SIG-M5 treated with dmso at 0.1 percent for 504 hours (cell line): ENCODE results near the gene FGF3.

ENCODE experiments used
- DNase-seq: peaks from one replicate; lab custom pipeline; 2025; ENCODE audit not compliant: unreplicated experiment; lab: John Stamatoyannopoulos, UW

FGF3 gene

GRCh38 chr11:69825037-69825834 is 6.0 kb upstream of the FGF3 start:
- no peak for DNase-seq

- no peak for DNase-seq
Measured at GRCh38 chr11:69823641-69824265, 4.5 kb upstream of the FGF3 start.

GRCh38 chr11:69822676-69823494 is 3.7 kb upstream of the FGF3 start:
- DNase-seq = no peak

GRCh38 chr11:69821511-69822040 is 2.4 kb upstream of the FGF3 start:
- no peak for DNase-seq

GRCh38 chr11:69820441-69820840 is 1.2 kb upstream of the FGF3 start:
- DNase-seq = no peak

GRCh38 chr11:69819541-69820070 is 390 bp upstream of the FGF3 start:
- no peak for DNase-seq

- no peak for DNase-seq
Measured at GRCh38 chr11:69818231-69818602, 999 bp downstream of the FGF3 start.

- no peak for DNase-seq
Measured at GRCh38 chr11:69817265-69818230, 1.7 kb downstream of the FGF3 start.

GRCh38 chr11:69816671-69817070 is 2.5 kb downstream of the FGF3 start:
- no peak for DNase-seq

- no peak for DNase-seq
Measured at GRCh38 chr11:69815973-69816372, 3.2 kb downstream of the FGF3 start.

- no peak for DNase-seq
Measured at GRCh38 chr11:69814902-69815301, 4.3 kb downstream of the FGF3 start.

- no peak for DNase-seq
Measured at GRCh38 chr11:69814411-69814810, 4.8 kb downstream of the FGF3 start.

- no peak for DNase-seq
Measured at GRCh38 chr11:69813839-69814238, 5.4 kb downstream of the FGF3 start.

- DNase-seq = no peak
Measured at GRCh38 chr11:69812946-69813345, 6.3 kb downstream of the FGF3 start.

GRCh38 chr11:69812256-69812655 is 7.0 kb downstream of the FGF3 start:
- no peak for DNase-seq

- no peak for DNase-seq
Measured at GRCh38 chr11:69811431-69811830, 7.8 kb downstream of the FGF3 start.

- DNase-seq = no peak
Measured at GRCh38 chr11:69810289-69811118, 8.7 kb downstream of the FGF3 start.

- DNase-seq = no peak
Measured at GRCh38 chr11:69808667-69809086, 10.5 kb downstream of the FGF3 start.

- no peak for DNase-seq
Measured at GRCh38 chr11:69807106-69807815, 12.0 kb downstream of the FGF3 start.
